ENCODE results near the gene PLXNA4.

The PLXNA4 gene

DNA sequence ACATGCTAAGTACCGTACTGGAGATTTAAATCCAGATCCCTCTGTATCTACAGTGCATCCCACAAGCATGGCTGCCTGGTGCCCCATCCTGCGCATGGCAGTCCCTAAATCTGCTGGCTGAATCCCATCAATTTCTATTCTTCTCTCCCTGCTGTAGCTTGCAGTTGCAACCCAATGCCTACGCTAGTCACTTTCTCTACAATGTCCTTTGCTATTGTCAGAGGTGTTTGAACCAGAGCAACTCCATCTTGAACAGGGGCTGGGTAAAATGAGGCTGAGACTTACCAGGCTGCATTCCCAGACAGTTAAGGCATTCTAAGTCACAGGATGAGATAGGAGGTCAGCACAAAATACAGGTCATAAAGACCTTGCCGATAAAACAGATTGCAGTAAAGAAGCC is 461.2 kb downstream of the PLXNA4 start:
- no peak for DNase-seq (ENCODE audit: extremely low spot score)
- CTCF ChIA-PET, result no interaction called here
- POLR2A ChIA-PET, result no interaction called here
- TF ChIP-seq, protein P1, sequence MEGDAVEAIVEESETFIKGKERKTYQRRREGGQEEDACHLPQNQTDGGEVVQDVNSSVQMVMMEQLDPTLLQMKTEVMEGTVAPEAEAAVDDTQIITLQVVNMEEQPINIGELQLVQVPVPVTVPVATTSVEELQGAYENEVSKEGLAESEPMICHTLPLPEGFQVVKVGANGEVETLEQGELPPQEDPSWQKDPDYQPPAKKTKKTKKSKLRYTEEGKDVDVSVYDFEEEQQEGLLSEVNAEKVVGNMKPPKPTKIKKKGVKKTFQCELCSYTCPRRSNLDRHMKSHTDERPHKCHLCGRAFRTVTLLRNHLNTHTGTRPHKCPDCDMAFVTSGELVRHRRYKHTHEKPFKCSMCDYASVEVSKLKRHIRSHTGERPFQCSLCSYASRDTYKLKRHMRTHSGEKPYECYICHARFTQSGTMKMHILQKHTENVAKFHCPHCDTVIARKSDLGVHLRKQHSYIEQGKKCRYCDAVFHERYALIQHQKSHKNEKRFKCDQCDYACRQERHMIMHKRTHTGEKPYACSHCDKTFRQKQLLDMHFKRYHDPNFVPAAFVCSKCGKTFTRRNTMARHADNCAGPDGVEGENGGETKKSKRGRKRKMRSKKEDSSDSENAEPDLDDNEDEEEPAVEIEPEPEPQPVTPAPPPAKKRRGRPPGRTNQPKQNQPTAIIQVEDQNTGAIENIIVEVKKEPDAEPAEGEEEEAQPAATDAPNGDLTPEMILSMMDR (IDR thresholded peaks at IDR 0.05; ENCODE audit: control extremely low read depth, extremely low read depth, low read depth, missing control alignments), result no peak

DNA sequence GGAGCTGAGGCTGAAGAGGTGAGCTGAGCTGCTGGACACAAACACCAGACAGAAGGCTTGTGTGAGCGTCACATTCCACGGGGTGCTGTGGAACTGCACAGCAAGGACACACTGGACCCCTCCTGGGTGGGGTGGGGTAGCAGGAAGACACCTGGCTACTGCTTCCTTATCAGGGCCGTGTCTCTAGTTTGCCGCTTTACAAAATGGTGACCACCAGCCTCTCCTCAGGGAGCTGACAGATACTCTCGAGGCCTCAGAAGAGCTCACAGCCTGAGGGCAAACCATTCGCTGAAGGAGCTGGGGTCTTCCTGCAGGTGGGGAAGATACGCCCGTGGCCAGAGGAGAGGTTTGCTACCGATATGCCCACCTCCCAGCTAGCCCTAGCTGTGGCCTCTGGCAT is 461.9 kb downstream of the PLXNA4 start:
- TF ChIP-seq, protein P1 (IDR thresholded peaks at IDR 0.05; ENCODE audit: control extremely low read depth, extremely low read depth, low read depth, missing control alignments), result no peak
- CTCF ChIA-PET, result no interaction called here
- no peak for DNase-seq (ENCODE audit: extremely low spot score)
- POLR2A ChIA-PET, result no interaction called here

DNA sequence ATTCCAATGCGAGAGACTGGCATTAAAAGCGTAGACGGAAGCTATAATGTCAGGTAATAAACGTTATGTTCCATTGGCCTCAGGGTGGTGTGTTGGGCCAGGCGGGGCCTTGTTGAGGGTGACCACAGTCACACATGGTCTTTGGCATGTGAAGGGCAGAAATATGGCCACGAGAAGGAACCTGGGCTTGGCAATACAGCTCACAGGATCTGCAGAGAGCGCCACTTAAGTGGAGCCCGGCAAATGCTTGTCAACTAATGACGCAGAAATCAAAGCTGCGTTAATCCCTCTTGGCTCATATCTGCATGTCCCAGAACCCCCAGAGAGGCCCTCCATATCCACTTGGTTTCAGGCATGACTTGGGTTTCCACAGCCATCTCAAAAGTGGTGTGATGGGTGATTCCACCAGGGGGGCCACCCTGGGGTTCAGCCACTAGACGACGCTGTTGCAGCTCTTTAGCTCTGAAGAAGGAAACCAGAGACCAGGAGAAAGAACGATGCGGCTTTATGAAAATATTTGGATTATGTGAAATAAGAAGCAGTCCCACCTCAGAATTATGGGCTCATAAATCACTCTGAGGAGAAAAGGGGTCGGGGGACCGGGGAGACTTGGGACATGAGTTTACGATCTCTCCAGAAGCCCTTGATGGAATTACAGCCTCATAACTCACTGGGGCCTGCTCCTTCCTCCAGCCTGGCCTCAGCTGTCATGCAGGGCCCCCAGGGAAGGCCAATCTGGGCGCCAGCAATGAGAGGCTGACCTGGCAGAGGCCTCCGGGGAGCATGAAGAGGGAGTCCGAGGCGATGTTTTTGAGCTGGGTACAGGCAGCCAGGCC is 462.5 kb downstream of the PLXNA4 start:
- no peak for DNase-seq (ENCODE audit: extremely low spot score)
- ChIA-PET POLR2A (no interaction called here), CTCF (no interaction called here)
- TF ChIP-seq, protein P1 (IDR thresholded peaks at IDR 0.05; ENCODE audit: control extremely low read depth, extremely low read depth, low read depth, missing control alignments), result no peak

DNA sequence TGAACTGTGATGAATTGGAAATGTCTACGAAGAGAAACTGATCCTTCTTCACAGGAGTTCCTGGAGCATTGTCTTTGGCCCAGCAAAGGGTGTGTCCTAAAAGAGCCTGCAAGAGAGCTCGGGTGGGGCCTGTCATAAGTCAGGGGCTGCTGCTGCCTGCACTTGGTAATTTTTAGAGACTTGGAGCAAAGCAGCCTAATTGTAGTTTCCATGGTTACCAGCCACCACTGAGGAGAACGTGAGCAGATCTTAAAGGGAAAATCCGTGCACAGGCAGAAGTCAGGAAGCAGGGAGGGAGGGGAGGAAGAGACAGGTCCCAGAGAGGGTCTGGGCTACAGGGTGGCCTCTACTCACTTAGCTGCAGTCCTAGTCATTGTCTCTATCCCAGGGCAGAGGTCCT is 463.6 kb downstream of the PLXNA4 start:
- ChIA-PET POLR2A (no interaction called here), CTCF (no interaction called here)
- DNase-seq (ENCODE audit: extremely low spot score), result no peak
- TF ChIP-seq, protein P1 (IDR thresholded peaks at IDR 0.05; ENCODE audit: control extremely low read depth, extremely low read depth, low read depth, missing control alignments), result no peak

DNA sequence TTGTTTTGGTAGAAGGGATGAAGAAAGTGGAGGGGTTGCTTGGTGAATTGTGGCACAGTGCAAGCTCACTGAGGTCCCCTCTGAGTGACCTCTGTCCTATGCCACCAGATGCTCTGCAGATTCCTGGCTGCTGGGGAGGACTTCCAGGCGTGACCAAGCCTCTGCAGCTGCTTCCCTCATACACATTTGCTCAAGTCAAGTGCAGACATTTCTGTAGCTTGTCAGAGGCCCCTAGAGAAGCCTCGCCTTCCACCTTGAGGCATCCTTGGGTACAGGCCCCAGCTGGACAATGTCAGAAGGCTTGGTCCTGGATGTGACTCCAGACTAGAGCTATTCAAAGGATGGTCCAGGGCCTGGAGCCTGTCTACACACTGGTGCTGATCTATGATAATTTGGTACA is 464.2 kb downstream of the PLXNA4 start:
- TF ChIP-seq, protein P1 (IDR thresholded peaks at IDR 0.05; ENCODE audit: control extremely low read depth, extremely low read depth, low read depth, missing control alignments), result no peak
- ChIA-PET CTCF (interaction anchor here (1.6 kb wide), 1 partner anchor 8 kb away, joined by 4 read pairs; no protein-coding TSS in a partner anchor), POLR2A (no interaction called here)
- DNase-seq (ENCODE audit: extremely low spot score), result no peak

DNA sequence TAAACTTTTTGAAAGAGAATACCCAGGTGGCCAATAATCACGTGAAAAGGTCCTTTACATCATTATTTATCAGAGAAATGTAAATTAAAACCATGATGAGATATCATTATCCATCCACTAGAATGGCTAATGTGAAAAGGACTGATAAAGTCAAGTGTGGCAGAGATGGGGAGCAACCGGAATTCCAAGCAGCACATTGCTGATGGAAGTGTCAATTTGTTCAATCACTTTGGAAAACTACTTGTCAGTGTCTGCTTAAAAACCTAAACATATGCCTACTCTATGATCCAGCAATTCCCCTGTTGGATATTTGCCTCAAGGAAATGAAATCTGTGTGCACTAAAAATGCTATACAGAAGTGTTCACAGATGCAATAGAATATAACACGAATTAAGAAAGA is 465.6 kb downstream of the PLXNA4 start:
- no peak for DNase-seq (ENCODE audit: extremely low spot score)
- POLR2A ChIA-PET, result no interaction called here
- TF ChIP-seq, protein P1 (IDR thresholded peaks at IDR 0.05; ENCODE audit: control extremely low read depth, extremely low read depth, low read depth, missing control alignments), result no peak
- CTCF ChIA-PET, result interaction anchor here (1.6 kb wide), 1 partner anchor 10 kb away, joined by 4 read pairs; no protein-coding TSS in a partner anchor
